Tibial artery (tissue), 4 donors: ENCODE results near the gene BCAP29.

Experiments used
- DNase-seq, 2 donors: peaks; one replicate each; pipeline ENCODE4 v3.0.0-alpha.2; 2019
- H3K27ac ChIP-seq, 2 donors: fragments of 200-600 bp; sonication (generic) in 1 of 2; 1 replicate in 1 of 2; 2 replicates in 1 of 2; pipeline ENCODE4 v1.5.1; 2018 to 2019; ENCODE audit warnings: mild to moderate bottlenecking in 1 of 2
- H3K27me3 ChIP-seq, 2 donors: fragments of 200-600 bp; sonication (generic) in 1 of 2; one replicate each; pipeline versions ENCODE4 v1.5.1 to v1.6.0; 2016 to 2019
- H3K36me3 ChIP-seq, 3 donors: fragments of 200-600 bp; sonication (generic) in 2 of 3; one replicate each; pipeline ENCODE4 v1.5.1; 2016 to 2019; ENCODE audit warnings: mild to moderate bottlenecking in 2 of 3
- H3K4me1 ChIP-seq, 4 donors: fragments of 200-600 bp; sonication (generic) in 2 of 4; 1 replicate in 3 of 4; 2 replicates in 1 of 4; pipeline ENCODE4 v1.5.1; 2016 to 2019
- H3K4me3 ChIP-seq, 2 donors: fragments of 200-600 bp; sonication (generic) in 1 of 2; 1 replicate in 1 of 2; 2 replicates in 1 of 2; pipeline ENCODE4 v1.5.1; 2018 to 2019; ENCODE audit warnings: mild to moderate bottlenecking in 2 of 2
- H3K9me3 ChIP-seq, 3 donors: fragments of 200-600 bp; sonication (generic) in 1 of 3; one replicate each; pipeline ENCODE4 v1.5.1; 2016 to 2019
- intact Hi-C: fragments of 100-400 bp; cut with DNase I; formaldehyde crosslinking; loops from one replicate; pipeline ENCODE4 v1.15.0; 2023; ENCODE audit warnings: low total_unique reads
- TF ChIP-seq, protein P1 (sequence below), 2 experiments: fragments of 200-600 bp in 1 of 2; fragments of 450-650 bp in 1 of 2; IDR thresholded peaks; one replicate each; pipeline ENCODE4 v1.5.1; 2017 to 2019; ENCODE audit warnings: antibody characterized with exemption in 2 of 2, mild to moderate bottlenecking in 1 of 2, moderate library complexity in 1 of 2

BCAP29 gene

DNA sequence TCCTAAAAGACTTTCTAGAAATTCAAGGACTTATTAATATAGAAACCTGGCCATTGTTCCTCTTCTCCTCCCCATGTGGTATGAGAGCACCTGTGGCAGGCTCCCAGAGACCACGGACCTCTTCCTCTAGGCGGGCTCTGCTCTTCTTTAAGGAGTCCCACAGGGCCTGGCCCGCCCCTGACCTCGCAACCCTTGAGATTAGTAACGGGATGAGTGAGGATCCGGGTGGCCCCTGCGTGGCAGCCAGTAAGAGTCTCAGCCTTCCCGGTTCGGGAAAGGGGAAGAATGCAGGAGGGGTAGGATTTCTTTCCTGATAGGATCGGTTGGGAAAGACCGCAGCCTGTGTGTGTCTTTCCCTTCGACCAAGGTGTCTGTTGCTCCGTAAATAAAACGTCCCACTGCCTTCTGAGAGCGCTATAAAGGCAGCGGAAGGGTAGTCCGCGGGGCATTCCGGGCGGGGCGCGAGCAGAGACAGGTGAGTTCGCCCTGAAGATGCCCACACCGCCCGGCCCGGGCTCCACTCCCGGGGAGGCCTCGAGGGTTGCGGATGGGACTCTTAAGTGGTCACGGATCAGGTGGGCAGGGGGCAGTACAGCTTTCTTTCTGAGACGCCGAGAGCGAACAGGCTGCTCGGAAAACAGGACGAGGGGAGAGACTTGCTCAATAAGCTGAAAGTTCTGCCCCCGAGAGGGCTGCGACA, 80.5 kb downstream of the BCAP29 start, which contains the start of gene SLC26A4:
TSS of gene SLC26A4 (plus strand) at position 448 of the 700 bp plus-strand sequence. CDS start 814 bp downstream, outside the sequence.
- TF ChIP-seq, protein P1, sequence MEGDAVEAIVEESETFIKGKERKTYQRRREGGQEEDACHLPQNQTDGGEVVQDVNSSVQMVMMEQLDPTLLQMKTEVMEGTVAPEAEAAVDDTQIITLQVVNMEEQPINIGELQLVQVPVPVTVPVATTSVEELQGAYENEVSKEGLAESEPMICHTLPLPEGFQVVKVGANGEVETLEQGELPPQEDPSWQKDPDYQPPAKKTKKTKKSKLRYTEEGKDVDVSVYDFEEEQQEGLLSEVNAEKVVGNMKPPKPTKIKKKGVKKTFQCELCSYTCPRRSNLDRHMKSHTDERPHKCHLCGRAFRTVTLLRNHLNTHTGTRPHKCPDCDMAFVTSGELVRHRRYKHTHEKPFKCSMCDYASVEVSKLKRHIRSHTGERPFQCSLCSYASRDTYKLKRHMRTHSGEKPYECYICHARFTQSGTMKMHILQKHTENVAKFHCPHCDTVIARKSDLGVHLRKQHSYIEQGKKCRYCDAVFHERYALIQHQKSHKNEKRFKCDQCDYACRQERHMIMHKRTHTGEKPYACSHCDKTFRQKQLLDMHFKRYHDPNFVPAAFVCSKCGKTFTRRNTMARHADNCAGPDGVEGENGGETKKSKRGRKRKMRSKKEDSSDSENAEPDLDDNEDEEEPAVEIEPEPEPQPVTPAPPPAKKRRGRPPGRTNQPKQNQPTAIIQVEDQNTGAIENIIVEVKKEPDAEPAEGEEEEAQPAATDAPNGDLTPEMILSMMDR (IDR thresholded peaks at IDR 0.05), result no peak
- Histone ChIP-seq H3K27ac (no peak within 1 kb of the TSS), H3K27me3 (peaks cover 0 to 23% of the 10 kb centered on the region in 2 donors), H3K4me3 (peak within 1 kb of the TSS; percentile 49 to 50), H3K9me3 (no peaks in the 10 kb centered on the region), H3K4me1 (peaks cover 0 to 20% (median 17%) of the 10 kb centered on the region in 4 donors), H3K36me3 (no peaks in the 10 kb centered on the region)
- no peak for DNase-seq
- intact Hi-C loops, result no loop called here

DNA sequence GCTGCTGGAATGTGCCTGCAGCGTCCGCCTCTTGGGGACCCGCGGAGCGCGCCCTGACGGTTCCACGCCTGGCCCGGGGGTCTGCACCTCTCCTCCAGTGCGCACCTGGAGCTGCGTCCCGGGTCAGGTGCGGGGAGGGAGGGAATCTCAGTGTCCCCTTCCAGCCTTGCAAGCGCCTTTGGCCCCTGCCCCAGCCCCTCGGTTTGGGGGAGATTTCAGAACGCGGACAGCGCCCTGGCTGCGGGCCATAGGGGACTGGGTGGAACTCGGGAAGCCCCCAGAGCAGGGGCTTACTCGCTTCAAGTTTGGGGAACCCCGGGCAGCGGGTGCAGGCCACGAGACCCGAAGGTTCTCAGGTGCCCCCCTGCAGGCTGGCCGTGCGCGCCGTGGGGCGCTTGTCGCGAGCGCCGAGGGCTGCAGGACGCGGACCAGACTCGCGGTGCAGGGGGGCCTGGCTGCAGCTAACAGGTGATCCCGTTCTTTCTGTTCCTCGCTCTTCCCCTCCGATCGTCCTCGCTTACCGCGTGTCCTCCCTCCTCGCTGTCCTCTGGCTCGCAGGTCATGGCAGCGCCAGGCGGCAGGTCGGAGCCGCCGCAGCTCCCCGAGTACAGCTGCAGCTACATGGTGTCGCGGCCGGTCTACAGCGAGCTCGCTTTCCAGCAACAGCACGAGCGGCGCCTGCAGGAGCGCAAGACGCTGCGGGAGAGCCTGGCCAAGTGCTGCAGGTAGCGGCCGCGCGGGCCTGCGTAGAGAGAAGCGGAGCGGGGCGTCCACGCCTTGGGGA, 81.2 kb downstream of the BCAP29 start:
- Histone ChIP-seq H3K4me1 (peaks cover 0 to 20% (median 17%) of the 10 kb centered on the region in 4 donors), H3K4me3 (peak overlapping the region; percentile 49 to 50), H3K27ac (no peak overlapping the region), H3K27me3 (peaks cover 0 to 23% of the 10 kb centered on the region in 2 donors), H3K36me3 (no peaks in the 10 kb centered on the region), H3K9me3 (no peaks in the 10 kb centered on the region)
- TF ChIP-seq, protein P1 (IDR thresholded peaks at IDR 0.05), result peak in 1 of 2 experiments; percentile 4
- intact Hi-C loops, result no loop called here
- peak; percentile 30 to 66 for DNase-seq

DNA sequence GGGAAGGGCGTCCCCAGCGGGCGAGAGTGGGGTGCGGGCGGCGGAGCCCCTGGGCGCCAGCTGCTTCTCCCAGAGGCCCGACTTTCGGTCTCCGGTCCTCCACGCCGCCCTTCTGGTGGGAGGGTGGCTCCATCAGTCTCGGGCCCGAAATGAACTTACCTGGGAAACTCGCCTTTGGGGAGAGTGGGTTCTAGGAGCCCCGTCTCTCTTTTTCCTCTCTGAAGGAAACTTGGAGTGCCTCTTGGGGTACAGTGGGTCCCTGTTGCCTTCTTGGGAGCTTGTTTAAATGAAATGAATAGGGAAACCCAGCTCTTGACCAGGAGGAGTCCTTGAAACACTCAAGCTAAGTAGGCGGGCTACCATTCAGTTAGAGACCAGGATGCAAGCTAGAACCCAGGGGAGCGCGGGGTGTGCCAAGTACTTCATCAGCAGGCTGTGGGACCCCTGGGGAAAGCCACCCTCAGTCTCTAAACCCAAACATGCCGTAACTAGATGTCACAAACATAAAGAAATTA, 81.9 kb downstream of the BCAP29 start:
- intact Hi-C loops, result no loop called here
- peak overlapping the region; percentile 49 to 50 for H3K4me3 ChIP-seq

DNA sequence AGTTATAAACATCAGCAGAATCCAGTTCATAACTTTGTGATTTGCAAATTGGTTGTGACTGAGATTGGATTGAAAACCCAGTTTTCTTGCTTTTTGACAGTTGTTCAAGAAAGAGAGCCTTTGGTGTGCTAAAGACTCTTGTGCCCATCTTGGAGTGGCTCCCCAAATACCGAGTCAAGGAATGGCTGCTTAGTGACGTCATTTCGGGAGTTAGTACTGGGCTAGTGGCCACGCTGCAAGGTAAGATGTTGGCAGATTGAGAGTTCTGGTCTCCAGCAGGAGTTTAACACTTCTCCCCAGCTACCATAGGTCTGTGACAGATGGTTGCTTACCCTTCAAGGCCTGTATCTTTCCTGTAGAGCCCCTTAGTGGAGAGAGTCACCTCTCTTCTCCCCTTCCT, 83.2 kb downstream of the BCAP29 start:
- DNase-seq, result no peak
- Histone ChIP-seq H3K27ac (no peak overlapping the region), H3K4me1 (peaks cover 0 to 20% (median 17%) of the 10 kb centered on the region in 4 donors), H3K27me3 (peaks cover 0 to 23% of the 10 kb centered on the region in 2 donors), H3K9me3 (no peaks in the 10 kb centered on the region), H3K36me3 (no peaks in the 10 kb centered on the region), H3K4me3 (no peak overlapping the region)
- intact Hi-C loops, result no loop called here
- TF ChIP-seq, protein P1 (IDR thresholded peaks at IDR 0.05), result no peak

More for the DNA sequence above, 81.9 kb downstream of the BCAP29 start:
- no peak for DNase-seq
- Histone ChIP-seq H3K27me3 (peaks cover 0 to 23% of the 10 kb centered on the region in 2 donors), H3K27ac (no peak overlapping the region), H3K9me3 (no peaks in the 10 kb centered on the region), H3K36me3 (no peaks in the 10 kb centered on the region), H3K4me1 (peaks cover 0 to 20% (median 17%) of the 10 kb centered on the region in 4 donors)
- TF ChIP-seq, protein P1 (IDR thresholded peaks at IDR 0.05), result no peak

DNA sequence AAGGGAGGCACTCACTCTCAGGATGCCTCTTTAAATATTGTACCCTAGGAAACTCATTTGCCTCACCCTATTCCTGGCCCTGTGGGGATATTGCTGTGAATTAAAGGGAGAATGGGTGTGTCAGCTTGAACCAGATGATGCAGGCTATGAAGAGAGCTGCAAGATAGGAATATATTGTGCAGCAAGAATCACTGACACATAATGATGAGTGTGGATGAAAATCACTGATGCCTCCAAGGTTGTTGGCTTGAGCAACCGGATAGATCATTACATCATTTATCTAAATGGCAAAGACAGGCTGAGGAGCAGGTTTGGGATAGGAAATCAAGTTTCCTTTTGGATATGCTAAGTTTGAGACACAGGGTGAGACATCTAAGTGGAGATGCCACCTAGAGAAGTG, 86.7 kb downstream of the BCAP29 start:
- peaks cover 0 to 3% (median 2%) of the 10 kb centered on the region in 4 donors for H3K4me1 ChIP-seq
- TF ChIP-seq, protein P1 (IDR thresholded peaks at IDR 0.05), result no peak
- no peak for DNase-seq
- no peak overlapping the region for H3K27ac ChIP-seq
- H3K36me3 ChIP-seq, result no peaks in the 10 kb centered on the region
- intact Hi-C loops, result no loop called here
- no peaks in the 10 kb centered on the region for H3K9me3 ChIP-seq
- H3K4me3 ChIP-seq, result no peak overlapping the region
- peaks cover 0 to 6% of the 10 kb centered on the region in 2 donors for H3K27me3 ChIP-seq
